Activated CD8-positive, alpha-beta T cell treated with anti-CD3 and anti-CD28 coated beads for 36 hours (primary cell): ENCODE measurements around the gene C11orf68. TPM values are rescaled to one million over a fixed set of nuclear protein-coding genes. Genes with fewer than 3 reads are reported as not detected.

Experiments used
- ATAC-seq: fragments of 200-7000 bp; cut with Tn5 transposase; one replicate; pipeline ENCODE4 v1.10.0; 2021; ENCODE audit warnings: mild to moderate bottlenecking, moderate library complexity
- CTCF ChIA-PET: fragments of 350-600 bp; sonication (Branson Sonifier 250); formaldehyde crosslinking; loops from one replicate; lab custom pipeline; 2021; ENCODE audit warnings: antibody characterized with exemption; lab: Charles Lee
- POLR2A ChIA-PET: fragments of 350-600 bp; sonication (Branson Sonifier 250); formaldehyde crosslinking; loops from one replicate; lab custom pipeline; 2021; ENCODE audit warnings: antibody characterized with exemption; lab: Charles Lee
- DNase-seq: peaks from one replicate; pipeline ENCODE4 v3.0.0-alpha.2; 2020
- H3K27ac Mint-ChIP-seq: one replicate; pipeline ENCODE4 v1.8.0; 2021; ENCODE audit warnings: mild to moderate bottlenecking, mixed read lengths
- H3K27me3 Mint-ChIP-seq: one replicate; pipeline ENCODE4 v1.8.0; 2021; ENCODE audit warnings: mixed read lengths
- H3K36me3 Mint-ChIP-seq: one replicate; pipeline ENCODE4 v1.8.0; 2021; ENCODE audit warnings: low read depth, mixed read lengths
- H3K4me1 Mint-ChIP-seq: one replicate; pipeline ENCODE4 v1.8.0; 2021; ENCODE audit warnings: low read depth, mixed read lengths
- H3K4me3 Mint-ChIP-seq: one replicate; pipeline ENCODE4 v1.8.0; 2021; ENCODE audit warnings: mild to moderate bottlenecking, moderate library complexity, mixed read lengths
- H3K9me3 Mint-ChIP-seq: one replicate; pipeline ENCODE4 v1.8.0; 2021; ENCODE audit warnings: mixed read lengths
- intact Hi-C: fragments of 100-400 bp; cut with micrococcal nuclease; formaldehyde crosslinking; loops from one replicate; pipeline ENCODE4 v1.10.0; 2022
- total RNA-seq, 2 experiments: library from RNA; stranded (reverse); gene quantifications; one replicate each; pipeline ENCODE4 v1.2.3, GENCODE V29; 2021
- TF ChIP-seq, protein P1 (sequence below): fragments of 200-600 bp; IDR thresholded peaks from one replicate; pipeline ENCODE4 v1.8.0; 2022; ENCODE audit warnings: antibody characterized with exemption, mild to moderate bottlenecking

Gene C11orf68
- total RNA-seq, 2 experiments from 2014 or later = 26.2 to 26.3 TPM

DNA sequence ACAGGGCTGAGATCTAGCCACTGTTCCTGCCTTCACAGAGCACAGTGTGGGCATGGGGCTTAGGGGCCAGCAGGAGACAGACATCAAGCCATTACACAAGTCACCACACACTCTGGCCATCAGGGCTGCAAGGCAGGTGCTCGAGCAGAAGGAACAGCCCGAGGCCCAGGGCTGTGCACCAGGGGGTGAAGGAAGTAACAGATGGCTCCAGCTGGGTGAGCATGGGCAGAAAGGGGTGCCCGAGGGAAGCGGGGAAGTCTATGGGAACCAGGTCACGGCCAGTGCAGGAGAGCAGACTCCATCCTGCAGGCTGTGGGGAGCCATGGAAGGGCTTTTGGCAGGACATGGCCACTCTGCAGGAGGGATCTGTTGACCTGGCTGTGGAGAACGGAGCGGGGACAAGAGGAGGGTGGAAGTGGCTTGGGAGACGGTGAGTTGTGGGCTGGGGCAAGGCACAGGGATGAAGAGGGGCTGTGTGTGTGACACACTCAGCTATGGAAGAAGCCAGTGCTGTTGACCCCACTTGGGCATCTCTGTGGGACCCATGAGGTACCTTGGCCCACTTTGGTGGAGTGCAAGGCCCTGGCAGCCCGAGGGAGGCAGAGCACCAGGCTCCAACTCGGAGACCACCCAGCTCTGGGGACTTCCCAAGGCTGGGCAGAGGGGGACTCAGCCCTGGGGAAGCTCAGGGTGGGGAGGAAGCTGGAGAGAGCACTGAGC, 3.6 kb downstream of the C11orf68 start:
- Mint-ChIP-seq H3K36me3 (peaks cover 9% of the 10 kb centered on the region), H3K9me3 (no peaks in the 10 kb centered on the region), H3K4me1 (peaks cover 24% of the 10 kb centered on the region), H3K27me3 (no peaks in the 10 kb centered on the region), H3K27ac (no peak overlapping the region), H3K4me3 (no peak overlapping the region)
- ATAC-seq (no peak), DNase-seq (no peak)
- intact Hi-C loops = no loop called here
- ChIA-PET CTCF (interaction anchor here (0.7 to 1.8 kb wide), 4 partner anchors 14 to 31 kb away, joined by 3 to 4 read pairs (median 3); no protein-coding TSS in a partner anchor), POLR2A (interaction anchor here (0.9 to 2.0 kb wide), 5 partner anchors 14 to 43 kb away, joined by 3 to 8 read pairs (median 4); partner anchors contain the start of gene CCDC85B)
- TF ChIP-seq, protein P1, sequence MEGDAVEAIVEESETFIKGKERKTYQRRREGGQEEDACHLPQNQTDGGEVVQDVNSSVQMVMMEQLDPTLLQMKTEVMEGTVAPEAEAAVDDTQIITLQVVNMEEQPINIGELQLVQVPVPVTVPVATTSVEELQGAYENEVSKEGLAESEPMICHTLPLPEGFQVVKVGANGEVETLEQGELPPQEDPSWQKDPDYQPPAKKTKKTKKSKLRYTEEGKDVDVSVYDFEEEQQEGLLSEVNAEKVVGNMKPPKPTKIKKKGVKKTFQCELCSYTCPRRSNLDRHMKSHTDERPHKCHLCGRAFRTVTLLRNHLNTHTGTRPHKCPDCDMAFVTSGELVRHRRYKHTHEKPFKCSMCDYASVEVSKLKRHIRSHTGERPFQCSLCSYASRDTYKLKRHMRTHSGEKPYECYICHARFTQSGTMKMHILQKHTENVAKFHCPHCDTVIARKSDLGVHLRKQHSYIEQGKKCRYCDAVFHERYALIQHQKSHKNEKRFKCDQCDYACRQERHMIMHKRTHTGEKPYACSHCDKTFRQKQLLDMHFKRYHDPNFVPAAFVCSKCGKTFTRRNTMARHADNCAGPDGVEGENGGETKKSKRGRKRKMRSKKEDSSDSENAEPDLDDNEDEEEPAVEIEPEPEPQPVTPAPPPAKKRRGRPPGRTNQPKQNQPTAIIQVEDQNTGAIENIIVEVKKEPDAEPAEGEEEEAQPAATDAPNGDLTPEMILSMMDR = no peak

DNA sequence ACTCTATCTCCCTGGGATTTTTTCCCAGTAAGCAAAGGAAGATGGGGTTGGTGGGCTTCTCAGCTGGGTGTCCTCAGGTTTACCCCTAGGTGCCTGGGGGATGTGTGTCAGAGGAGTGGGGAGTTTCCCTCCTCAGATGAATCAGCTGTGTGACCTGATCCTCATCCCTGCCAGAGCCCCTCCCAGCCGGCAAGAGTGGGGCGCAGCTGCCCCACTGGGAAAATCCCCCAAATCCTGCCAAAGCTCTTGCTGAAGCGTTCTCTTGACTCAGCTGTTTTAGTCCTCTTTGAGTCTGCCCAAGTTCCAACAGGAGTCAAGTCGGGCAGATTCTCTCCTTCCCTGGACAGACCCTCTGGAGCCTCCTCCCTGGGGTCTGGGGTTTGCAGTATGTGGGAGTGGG, 6.0 kb downstream of the C11orf68 start:
- ChIA-PET CTCF (interaction anchor here (1.2 to 1.5 kb wide), 2 partner anchors 10 to 28 kb away, joined by 3 read pairs; no protein-coding TSS in a partner anchor), POLR2A (interaction anchor here (2.5 kb wide), 1 partner anchor 12 kb away, joined by 12 read pairs; the partner anchor contains the start of gene FOSL1)
- Mint-ChIP-seq H3K4me3 (no peak overlapping the region), H3K9me3 (no peaks in the 10 kb centered on the region), H3K36me3 (peaks cover 7% of the 10 kb centered on the region), H3K27ac (no peak overlapping the region), H3K27me3 (peaks cover 4% of the 10 kb centered on the region), H3K4me1 (peaks cover 26% of the 10 kb centered on the region)
- intact Hi-C loops = no loop called here
- ATAC-seq = peak; percentile 32
- DNase-seq = no peak
- TF ChIP-seq, protein P1 = no peak

DNA sequence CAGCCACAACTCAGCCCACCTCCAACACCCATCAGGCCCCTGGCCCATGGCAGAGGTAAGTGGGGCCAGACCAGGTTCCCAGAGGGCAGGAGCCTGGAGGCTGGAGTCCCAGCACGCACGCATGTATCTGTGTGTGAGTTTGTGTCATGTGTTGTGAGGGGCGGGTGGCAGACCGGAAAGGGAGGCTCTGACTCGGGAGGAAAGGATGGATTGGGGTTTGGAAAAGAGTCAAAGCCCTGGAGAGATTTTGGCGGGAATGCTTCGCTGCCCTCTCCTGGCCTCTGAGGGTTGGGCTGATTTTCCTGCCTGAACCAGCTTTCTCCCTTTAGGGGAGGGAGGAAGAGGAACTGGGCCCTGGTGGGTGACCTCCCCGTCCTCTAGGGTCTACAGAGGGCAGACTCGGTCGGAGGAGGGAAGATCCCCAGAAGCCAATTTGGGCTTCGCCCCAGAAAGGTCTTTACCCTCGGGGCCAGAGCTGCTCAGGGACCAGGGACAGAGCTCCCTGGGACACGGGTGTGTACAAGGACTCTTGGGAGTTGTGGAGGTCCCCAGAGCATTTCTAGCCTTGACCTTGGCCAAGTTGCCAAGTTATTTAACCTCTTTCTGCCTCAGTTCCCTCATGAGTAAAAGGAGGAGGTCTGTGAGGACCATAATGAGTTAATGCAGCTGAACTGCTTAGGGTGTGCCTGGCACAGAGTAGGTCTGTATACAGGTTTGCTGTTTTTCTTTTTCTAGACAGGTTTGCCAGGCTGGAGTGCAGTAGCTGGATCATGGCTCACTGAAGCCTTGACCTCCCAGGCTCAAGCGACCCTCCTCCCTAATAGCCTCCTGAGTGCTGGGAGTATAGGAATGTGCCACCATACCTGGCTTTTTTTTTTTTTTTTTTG, 6.9 kb downstream of the C11orf68 start:
- ChIA-PET CTCF (interaction anchor here (1.2 to 1.5 kb wide), 2 partner anchors 11 to 27 kb away, joined by 3 read pairs; no protein-coding TSS in a partner anchor), POLR2A (interaction anchor here (0.9 to 2.5 kb wide), 2 partner anchors 11 to 18 kb away, joined by 3 to 12 read pairs; partner anchors contain the start of gene FOSL1)
- Mint-ChIP-seq H3K9me3 (no peaks in the 10 kb centered on the region), H3K4me3 (no peak overlapping the region), H3K27me3 (peaks cover 4% of the 10 kb centered on the region), H3K36me3 (peaks cover 4% of the 10 kb centered on the region), H3K4me1 (peaks cover 20% of the 10 kb centered on the region), H3K27ac (no peak overlapping the region)
- ATAC-seq (no peak), DNase-seq (no peak)
- intact Hi-C loops = no loop called here
- TF ChIP-seq, protein P1 = no peak

- Mint-ChIP-seq H3K4me3 (no peak overlapping the region), H3K27me3 (peaks cover 6% of the 10 kb centered on the region), H3K9me3 (no peaks in the 10 kb centered on the region), H3K27ac (no peak overlapping the region), H3K36me3 (no peaks in the 10 kb centered on the region), H3K4me1 (peaks cover 7% of the 10 kb centered on the region)
- intact Hi-C loops = no loop called here
- DNase-seq (no peak), ATAC-seq (no peak)
- ChIA-PET CTCF (interaction anchor here (2.0 kb wide), 1 partner anchor 14 kb away, joined by 5 read pairs; no protein-coding TSS in a partner anchor), POLR2A (interaction anchor here (1.0 to 2.5 kb wide), 3 partner anchors 10 to 62 kb away, joined by 4 to 11 read pairs (median 11); partner anchors contain the start of genes C11orf68 and CCDC85B)
- TF ChIP-seq, protein P1 = no peak
Measured at GRCh38 chr11:65907878-65908277, 11.0 kb downstream of the C11orf68 start.
